MCF 10A (cell line): ENCODE results near the gene NTM. TPM values are rescaled to one million over a fixed set of nuclear protein-coding genes. Genes with fewer than 3 reads are reported as not detected.

Source experiments
- BruUV-seq: library from RNA; stranded (reverse); fragments of 400-500 nt; replicated peaks from 2 replicates; lab custom pipeline; 2021; lab: Mats Ljungman, UMichigan
- CTCF ChIA-PET: fragments of 300-600 bp; sonication (Branson Sonifier 250); formaldehyde crosslinking; extraction: SDS; loops from one replicate; lab custom pipeline; 2021; ENCODE audit warnings: antibody characterized with exemption, inconsistent platforms; lab: Yijun Ruan, JAX
- POLR2A ChIA-PET: fragments of 300-600, 350-650 bp; sonication (Branson Sonifier 250); formaldehyde crosslinking; extraction: SDS; loops from one replicate; lab custom pipeline; 2020; ENCODE audit warnings: antibody characterized with exemption, inconsistent platforms; lab: Yijun Ruan, JAX
- DNase-seq: peaks from one replicate; pipeline ENCODE4 v3.0.0-alpha.2; 2018; ENCODE audit not compliant: unreplicated experiment
- H3K27ac Mint-ChIP-seq: one replicate; pipeline ENCODE4 v1.8.0; 2022; ENCODE audit warnings: mild to moderate bottlenecking, low read depth, mixed read lengths; ENCODE audit not compliant: unreplicated experiment
- H3K27me3 Mint-ChIP-seq: one replicate; pipeline ENCODE4 v1.8.0; 2022; ENCODE audit warnings: mixed read lengths; ENCODE audit not compliant: insufficient read depth, unreplicated experiment
- H3K36me3 Mint-ChIP-seq: one replicate; pipeline ENCODE4 v1.8.0; 2022; ENCODE audit warnings: mild to moderate bottlenecking, moderate library complexity, mixed read lengths; ENCODE audit not compliant: insufficient read depth, unreplicated experiment
- H3K4me1 Mint-ChIP-seq: one replicate; pipeline ENCODE4 v1.8.0; 2022; ENCODE audit warnings: mixed read lengths; ENCODE audit not compliant: insufficient read depth, unreplicated experiment
- H3K4me3 Mint-ChIP-seq: one replicate; pipeline ENCODE4 v1.8.0; 2022; ENCODE audit warnings: mild to moderate bottlenecking, moderate library complexity, mixed read lengths; ENCODE audit not compliant: unreplicated experiment
- H3K9me3 Mint-ChIP-seq: one replicate; pipeline ENCODE4 v1.8.0; 2022; ENCODE audit warnings: mixed read lengths; ENCODE audit not compliant: unreplicated experiment
- CTCF ChIP-seq: fragments of 200-600 bp; IDR thresholded peaks from one replicate; pipeline ENCODE4 v1.8.0; 2022; ENCODE audit warnings: antibody characterized with exemption, mild to moderate bottlenecking; ENCODE audit not compliant: unreplicated experiment
- intact Hi-C: fragments of 100-400 bp; cut with micrococcal nuclease; formaldehyde crosslinking; loops from 2 replicates; pipeline ENCODE4 v1.14.1; 2022
- total RNA-seq: library from RNA; stranded (reverse); gene quantifications from 2 replicates; pipeline ENCODE4 v1.2.3, GENCODE V29; 2022

Gene NTM
- total RNA-seq, 1 experiment from 2014 or later: not detected

- H3K27ac Mint-ChIP-seq: no peak overlapping the region
- ChIA-PET CTCF (no interaction called here), POLR2A (no interaction called here)
- peaks cover 5% of the 10 kb centered on the region for H3K36me3 Mint-ChIP-seq
- H3K4me1 Mint-ChIP-seq: no peaks in the 10 kb centered on the region
- peaks cover 46% of the 10 kb centered on the region for H3K9me3 Mint-ChIP-seq
- H3K27me3 Mint-ChIP-seq: no peaks in the 10 kb centered on the region
- intact Hi-C loops: no loop called here
- no TSS peak for BruUV-seq
- no peak for DNase-seq
- H3K4me3 Mint-ChIP-seq: no peak overlapping the region
- no peak for TF ChIP-seq CTCF
Measured at GRCh38 chr11:132300283-132300682, 929.9 kb downstream of the NTM start.

GRCh38 chr11:132301465-132301864 is 931.0 kb downstream of the NTM start:
- no peaks in the 10 kb centered on the region for H3K36me3 Mint-ChIP-seq
- no peak for TF ChIP-seq CTCF
- BruUV-seq: no TSS peak
- H3K4me1 Mint-ChIP-seq: no peaks in the 10 kb centered on the region
- peaks cover 34% of the 10 kb centered on the region for H3K9me3 Mint-ChIP-seq
- intact Hi-C loops: no loop called here
- H3K27ac Mint-ChIP-seq: no peak overlapping the region
- no peak for DNase-seq
- CTCF ChIA-PET: no interaction called here
- no peaks in the 10 kb centered on the region for H3K27me3 Mint-ChIP-seq
- no peak overlapping the region for H3K4me3 Mint-ChIP-seq
- POLR2A ChIA-PET: no interaction called here

GRCh38 chr11:132301900-132302299 is 931.5 kb downstream of the NTM start:
- no peaks in the 10 kb centered on the region for H3K27me3 Mint-ChIP-seq
- H3K36me3 Mint-ChIP-seq: no peaks in the 10 kb centered on the region
- H3K27ac Mint-ChIP-seq: no peak overlapping the region
- H3K4me3 Mint-ChIP-seq: no peak overlapping the region
- H3K9me3 Mint-ChIP-seq: peaks cover 31% of the 10 kb centered on the region
- POLR2A ChIA-PET: no interaction called here
- no peak for TF ChIP-seq CTCF
- CTCF ChIA-PET: no interaction called here
- DNase-seq: no peak
- H3K4me1 Mint-ChIP-seq: no peaks in the 10 kb centered on the region
- no TSS peak for BruUV-seq
- intact Hi-C loops: no loop called here

- BruUV-seq: no TSS peak
- no peak for TF ChIP-seq CTCF
Measured at GRCh38 chr11:132307309-132308020, 937.0 kb downstream of the NTM start.

More at GRCh38 chr11:132307309-132308020, 937.0 kb downstream of the NTM start:
- CTCF ChIA-PET: no interaction called here
- Mint-ChIP-seq H3K9me3 (peaks cover 36% of the 10 kb centered on the region), H3K27ac (no peak overlapping the region), H3K36me3 (no peaks in the 10 kb centered on the region), H3K4me3 (no peak overlapping the region), H3K4me1 (no peaks in the 10 kb centered on the region), H3K27me3 (no peaks in the 10 kb centered on the region)
- no peak for DNase-seq
- POLR2A ChIA-PET: no interaction called here
- intact Hi-C loops: no loop called here
